ENCODE data around the gene SNRPB. TPM values are rescaled to one million over a fixed set of nuclear protein-coding genes. Genes with fewer than 3 reads are reported as not detected.

SNRPB gene
- total RNA-seq, 1 donor from 2014 or later: 83.5 TPM

DNA sequence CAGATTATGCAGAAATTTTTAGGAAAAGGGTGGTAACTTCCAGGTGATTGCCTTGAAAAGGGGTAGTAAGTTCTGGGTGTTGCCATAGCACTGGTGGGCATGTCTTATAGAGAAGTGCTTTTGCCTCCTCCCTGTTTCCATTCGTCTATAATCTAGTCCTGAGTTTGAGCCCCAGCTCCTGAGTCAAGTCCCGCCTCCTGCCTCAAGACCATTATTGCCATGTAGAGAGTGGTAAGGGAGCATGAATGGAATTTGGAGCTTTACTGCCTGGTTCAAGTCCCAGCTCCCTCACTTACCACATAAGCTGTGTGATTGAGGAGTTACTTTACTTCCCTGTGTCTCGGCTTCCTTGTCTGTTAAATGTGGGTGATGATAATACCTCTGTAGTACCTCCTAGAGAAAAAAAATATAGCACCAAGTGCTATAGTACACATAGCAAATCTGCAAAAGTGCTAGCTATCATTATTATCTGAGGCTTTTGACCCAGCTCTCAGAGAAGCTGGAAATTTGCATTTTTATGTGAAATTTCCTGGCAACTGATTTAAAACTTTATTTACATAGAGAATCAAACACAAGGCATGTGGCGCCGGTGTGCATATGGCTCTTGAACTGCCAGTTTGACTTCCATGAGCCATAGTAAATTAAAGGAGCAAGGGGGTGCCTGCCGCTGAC is 53.9 kb downstream of the SNRPB start:
- no peak overlapping the region for H3K27ac ChIP-seq
- no peaks in the 10 kb centered on the region for H3K9me3 ChIP-seq
- no peaks in the 10 kb centered on the region for H3K36me3 ChIP-seq
- no peak overlapping the region for H3K4me3 ChIP-seq
- TF ChIP-seq, protein P1, sequence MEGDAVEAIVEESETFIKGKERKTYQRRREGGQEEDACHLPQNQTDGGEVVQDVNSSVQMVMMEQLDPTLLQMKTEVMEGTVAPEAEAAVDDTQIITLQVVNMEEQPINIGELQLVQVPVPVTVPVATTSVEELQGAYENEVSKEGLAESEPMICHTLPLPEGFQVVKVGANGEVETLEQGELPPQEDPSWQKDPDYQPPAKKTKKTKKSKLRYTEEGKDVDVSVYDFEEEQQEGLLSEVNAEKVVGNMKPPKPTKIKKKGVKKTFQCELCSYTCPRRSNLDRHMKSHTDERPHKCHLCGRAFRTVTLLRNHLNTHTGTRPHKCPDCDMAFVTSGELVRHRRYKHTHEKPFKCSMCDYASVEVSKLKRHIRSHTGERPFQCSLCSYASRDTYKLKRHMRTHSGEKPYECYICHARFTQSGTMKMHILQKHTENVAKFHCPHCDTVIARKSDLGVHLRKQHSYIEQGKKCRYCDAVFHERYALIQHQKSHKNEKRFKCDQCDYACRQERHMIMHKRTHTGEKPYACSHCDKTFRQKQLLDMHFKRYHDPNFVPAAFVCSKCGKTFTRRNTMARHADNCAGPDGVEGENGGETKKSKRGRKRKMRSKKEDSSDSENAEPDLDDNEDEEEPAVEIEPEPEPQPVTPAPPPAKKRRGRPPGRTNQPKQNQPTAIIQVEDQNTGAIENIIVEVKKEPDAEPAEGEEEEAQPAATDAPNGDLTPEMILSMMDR (IDR thresholded peaks at IDR 0.05): no peak
- DNase-seq (ENCODE audit: low spot score in 2 of 2): no peak
- H3K27me3 ChIP-seq: no peaks in the 10 kb centered on the region
- H3K4me1 ChIP-seq: no peaks in the 10 kb centered on the region
- intact Hi-C loops (cut with DNase I): no loop called here

Other genes starting within 250 kb of the SNRPB start
- not detected for gene TGM3, start 174.8 kb downstream of the SNRPB start, total RNA-seq
- gene TGM6, start 89.9 kb downstream of the SNRPB start, total RNA-seq: not detected
- gene ZNF343, start 38.1 kb upstream of the SNRPB start, total RNA-seq: 0.64 TPM
- gene TMC2, start 65.8 kb upstream of the SNRPB start, total RNA-seq: not detected
- 32.1 TPM for gene NOP56, start 181.8 kb upstream of the SNRPB start, total RNA-seq
- 24.9 TPM for gene IDH3B, start 193.4 kb upstream of the SNRPB start, total RNA-seq
- gene EBF4, start 222.0 kb upstream of the SNRPB start, total RNA-seq: 19.2 TPM

Measured in ascending aorta (tissue), 2 donors.